ENCODE measurements around the gene EMC7. TPM values are rescaled to one million over a fixed set of nuclear protein-coding genes. Genes with fewer than 3 reads are reported as not detected.

EMC7 gene
- total RNA-seq, 2 experiments from 2014 or later, result 54.3 to 58.4 TPM

DNA sequence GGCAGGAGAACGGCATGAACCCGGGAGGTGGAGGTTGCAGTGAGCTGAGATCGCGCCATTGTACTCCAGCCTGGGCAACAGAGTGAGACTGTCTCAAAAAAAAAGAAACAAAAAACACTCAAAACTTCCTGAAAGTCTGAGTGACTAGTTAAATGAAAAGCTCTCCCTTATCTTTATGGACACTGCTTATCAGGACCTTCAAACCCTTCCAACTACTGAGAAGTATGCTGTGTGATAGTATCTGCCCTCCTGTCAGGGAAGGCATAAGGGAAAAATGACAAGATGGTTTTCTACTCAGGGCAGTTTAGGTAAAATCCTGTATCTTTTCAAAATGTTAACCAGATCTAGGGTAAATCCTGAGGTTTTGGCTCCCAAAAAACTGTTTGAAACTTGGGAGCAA is 21.8 kb downstream of the EMC7 start:
- Mint-ChIP-seq H3K9me3 (ENCODE audit: insufficient read depth) (no peaks in the 10 kb centered on the region), H3K27me3 (ENCODE audit: low read depth) (no peaks in the 10 kb centered on the region), H3K4me3 (no peak overlapping the region), H3K4me1 (ENCODE audit: low read depth) (no peaks in the 10 kb centered on the region), H3K27ac (no peak overlapping the region), H3K36me3 (ENCODE audit: low read depth) (peaks cover 12% of the 10 kb centered on the region)
- POLR2A ChIA-PET, result no interaction called here
- no peak for DNase-seq
- no peak for ATAC-seq
- CTCF ChIA-PET, result no interaction called here

DNA sequence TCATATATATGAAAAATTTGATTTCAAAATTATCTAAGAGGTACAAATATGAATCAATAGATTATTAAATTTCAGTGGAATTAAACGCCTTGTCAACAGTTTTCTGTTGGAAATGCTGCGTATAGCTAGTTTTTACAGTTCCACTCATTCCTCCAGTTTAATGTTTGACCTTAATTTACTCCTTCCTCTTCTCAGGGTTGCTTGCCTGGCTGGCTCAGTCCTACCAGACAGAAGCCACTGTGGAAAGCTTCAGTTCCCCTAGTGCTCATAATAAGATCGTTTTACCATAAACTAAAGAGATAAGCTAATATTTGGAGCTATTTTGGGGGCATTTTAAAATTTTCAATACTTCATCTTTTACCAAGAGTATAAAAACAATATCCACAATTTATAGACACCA is 22.8 kb downstream of the EMC7 start:
- H3K27me3 Mint-ChIP-seq (ENCODE audit: low read depth), result no peaks in the 10 kb centered on the region
- no peak overlapping the region for H3K27ac Mint-ChIP-seq
- ChIA-PET CTCF (interaction anchor here (0.7 kb wide), 2 partner anchors 17 to 21 kb away, joined by 3 read pairs; no protein-coding TSS in a partner anchor), POLR2A (no interaction called here)
- DNase-seq (no peak), ATAC-seq (no peak)
- H3K4me1 Mint-ChIP-seq (ENCODE audit: low read depth), result no peaks in the 10 kb centered on the region
- H3K9me3 Mint-ChIP-seq (ENCODE audit: insufficient read depth), result no peaks in the 10 kb centered on the region
- H3K36me3 Mint-ChIP-seq (ENCODE audit: low read depth), result peaks cover 7% of the 10 kb centered on the region
- H3K4me3 Mint-ChIP-seq, result no peak overlapping the region

DNA sequence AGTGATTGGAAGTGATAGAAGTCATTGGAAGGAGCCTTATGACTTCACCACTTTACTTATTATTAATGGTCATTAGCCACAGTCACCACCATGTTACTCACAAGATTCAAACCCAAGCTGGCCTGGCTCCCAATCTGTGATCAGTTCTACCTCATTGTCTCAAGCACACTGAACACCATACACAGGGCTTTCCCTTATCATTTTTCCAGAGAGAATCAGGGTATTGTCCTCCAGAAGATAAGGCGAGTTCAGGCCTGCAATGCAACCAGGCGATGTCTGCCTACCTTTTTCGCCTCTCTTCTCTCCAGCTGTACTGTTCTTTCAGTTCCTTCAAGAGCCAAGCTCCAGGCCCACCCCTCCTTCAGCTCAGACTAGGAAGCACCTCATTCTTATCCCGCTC is 24.9 kb downstream of the EMC7 start:
- no peak for ATAC-seq
- CTCF ChIA-PET, result no interaction called here
- Mint-ChIP-seq H3K4me3 (no peak overlapping the region), H3K9me3 (ENCODE audit: insufficient read depth) (no peaks in the 10 kb centered on the region), H3K4me1 (ENCODE audit: low read depth) (no peaks in the 10 kb centered on the region), H3K36me3 (ENCODE audit: low read depth) (no peaks in the 10 kb centered on the region), H3K27ac (no peak overlapping the region), H3K27me3 (ENCODE audit: low read depth) (no peaks in the 10 kb centered on the region)
- DNase-seq, result no peak
- POLR2A ChIA-PET, result no interaction called here

DNA sequence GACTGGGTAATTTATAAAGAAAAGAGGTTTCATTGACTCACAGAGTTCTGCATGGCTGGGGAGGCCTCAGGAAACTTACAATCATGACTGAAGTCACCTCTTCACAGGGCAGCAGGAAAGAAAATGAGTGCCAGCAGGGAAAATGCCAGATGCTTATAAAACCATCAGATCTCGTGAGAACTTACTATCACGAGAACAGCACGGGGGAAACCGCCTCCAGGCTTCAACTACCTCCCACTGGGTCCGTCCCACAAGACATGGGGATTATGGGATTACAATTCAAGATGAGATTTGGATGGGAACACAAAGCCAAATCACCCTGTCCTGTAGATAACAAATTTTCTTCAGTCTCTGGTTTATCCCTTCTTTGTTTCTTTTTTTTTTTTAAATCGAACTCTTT is 31.7 kb downstream of the EMC7 start:
- POLR2A ChIA-PET, result no interaction called here

DNA sequence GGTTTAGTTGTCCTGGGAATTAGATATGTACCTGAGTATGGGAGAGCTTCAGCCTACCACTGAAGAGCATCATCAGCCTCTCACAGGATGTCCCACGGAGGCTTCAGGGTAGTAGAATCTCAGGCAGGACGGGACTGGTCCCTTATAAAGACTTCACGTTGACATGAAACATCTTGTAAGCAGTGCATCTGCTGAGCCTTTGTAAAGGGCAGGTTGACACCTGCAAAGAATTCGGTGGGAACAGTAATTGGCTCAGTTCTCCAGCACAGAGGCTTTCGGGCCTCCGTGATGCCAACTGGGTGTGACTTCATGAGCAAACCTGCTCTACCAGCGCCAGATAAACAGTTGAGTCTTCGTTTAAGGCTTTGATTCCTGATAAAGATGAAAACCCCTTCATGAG is 35.7 kb downstream of the EMC7 start:
- Mint-ChIP-seq H3K4me3 (no peak overlapping the region), H3K36me3 (ENCODE audit: low read depth) (no peaks in the 10 kb centered on the region), H3K9me3 (ENCODE audit: insufficient read depth) (no peaks in the 10 kb centered on the region), H3K27ac (no peak overlapping the region), H3K27me3 (ENCODE audit: low read depth) (no peaks in the 10 kb centered on the region), H3K4me1 (ENCODE audit: low read depth) (peaks cover 24% of the 10 kb centered on the region)
- CTCF ChIA-PET, result interaction anchor here (1.0 to 1.5 kb wide), 2 partner anchors 20 to 176 kb away, joined by 4 to 5 read pairs; no protein-coding TSS in a partner anchor
- ATAC-seq, result no peak
- POLR2A ChIA-PET, result no interaction called here
- no peak for DNase-seq

More for the DNA sequence above, 31.7 kb downstream of the EMC7 start:
- H3K27me3 Mint-ChIP-seq (ENCODE audit: low read depth), result no peaks in the 10 kb centered on the region
- no peak for DNase-seq
- CTCF ChIA-PET, result interaction anchor here (2.0 kb wide), 1 partner anchor 8 kb away, joined by 7 read pairs; no protein-coding TSS in a partner anchor
- no peaks in the 10 kb centered on the region for H3K9me3 Mint-ChIP-seq (ENCODE audit: insufficient read depth)
- H3K27ac Mint-ChIP-seq, result no peak overlapping the region
- H3K4me3 Mint-ChIP-seq, result no peak overlapping the region
- no peaks in the 10 kb centered on the region for H3K36me3 Mint-ChIP-seq (ENCODE audit: low read depth)
- ATAC-seq, result no peak
- H3K4me1 Mint-ChIP-seq (ENCODE audit: low read depth), result peaks cover under 1% of the 10 kb centered on the region

DNA sequence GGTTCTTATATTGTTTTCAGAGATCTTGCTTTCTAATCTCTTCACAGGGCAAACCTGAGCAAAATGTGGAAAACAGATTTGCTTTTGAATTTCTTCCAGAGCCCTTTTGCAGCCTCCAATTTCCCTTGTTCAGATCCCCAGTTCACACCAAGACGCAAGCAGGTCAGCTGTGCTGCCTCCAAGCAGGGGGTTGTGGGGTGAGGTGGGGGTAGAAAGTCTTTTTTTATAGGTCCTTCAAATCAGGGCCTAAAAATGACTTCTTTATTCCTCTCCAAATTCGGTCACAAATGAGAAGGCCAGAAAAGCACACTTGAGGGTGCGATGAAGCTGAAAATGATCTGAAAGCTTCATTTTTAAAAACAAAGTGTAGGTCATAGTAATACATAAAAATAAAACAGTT is 36.4 kb downstream of the EMC7 start:
- Mint-ChIP-seq H3K4me1 (ENCODE audit: low read depth) (peaks cover 24% of the 10 kb centered on the region), H3K27ac (no peak overlapping the region), H3K27me3 (ENCODE audit: low read depth) (no peaks in the 10 kb centered on the region), H3K9me3 (ENCODE audit: insufficient read depth) (no peaks in the 10 kb centered on the region), H3K36me3 (ENCODE audit: low read depth) (no peaks in the 10 kb centered on the region), H3K4me3 (no peak overlapping the region)
- ATAC-seq (no peak), DNase-seq (no peak)
- CTCF ChIA-PET, result interaction anchor here (1.2 to 7.1 kb wide), 4 partner anchors 17 to 177 kb away, joined by 3 to 80 read pairs (median 4); partner anchors contain the start of gene KATNBL1
- POLR2A ChIA-PET, result no interaction called here

DNA sequence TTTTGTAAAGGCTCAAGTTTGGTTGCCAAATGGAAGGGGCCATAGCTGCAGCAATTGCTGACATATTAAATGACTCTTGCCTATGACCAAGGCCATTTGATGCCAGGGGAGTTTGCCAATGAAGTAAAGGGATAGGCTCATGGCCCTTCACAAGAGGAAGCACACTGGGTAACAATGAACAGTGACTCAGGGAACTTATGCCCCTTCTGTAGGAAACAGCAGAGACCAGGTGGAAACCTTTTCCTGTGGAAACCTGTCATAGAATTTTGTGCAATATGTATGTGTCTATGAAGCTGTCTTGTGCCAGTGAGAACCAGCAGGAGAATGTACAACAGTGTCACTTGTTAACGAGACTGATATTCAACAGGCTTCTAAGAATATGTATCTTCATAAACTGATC is 37.2 kb downstream of the EMC7 start:
- ChIA-PET CTCF (interaction anchor here (1.2 to 7.1 kb wide), 5 partner anchors 18 to 523 kb away, joined by 3 to 80 read pairs (median 6); partner anchors contain the start of gene KATNBL1), POLR2A (no interaction called here)
- H3K4me1 Mint-ChIP-seq (ENCODE audit: low read depth), result peaks cover 24% of the 10 kb centered on the region
- H3K36me3 Mint-ChIP-seq (ENCODE audit: low read depth), result no peaks in the 10 kb centered on the region
- no peaks in the 10 kb centered on the region for H3K9me3 Mint-ChIP-seq (ENCODE audit: insufficient read depth)
- no peak overlapping the region for H3K4me3 Mint-ChIP-seq
- H3K27me3 Mint-ChIP-seq (ENCODE audit: low read depth), result peaks cover 4% of the 10 kb centered on the region
- ATAC-seq (no peak), DNase-seq (no peak)
- no peak overlapping the region for H3K27ac Mint-ChIP-seq

DNA sequence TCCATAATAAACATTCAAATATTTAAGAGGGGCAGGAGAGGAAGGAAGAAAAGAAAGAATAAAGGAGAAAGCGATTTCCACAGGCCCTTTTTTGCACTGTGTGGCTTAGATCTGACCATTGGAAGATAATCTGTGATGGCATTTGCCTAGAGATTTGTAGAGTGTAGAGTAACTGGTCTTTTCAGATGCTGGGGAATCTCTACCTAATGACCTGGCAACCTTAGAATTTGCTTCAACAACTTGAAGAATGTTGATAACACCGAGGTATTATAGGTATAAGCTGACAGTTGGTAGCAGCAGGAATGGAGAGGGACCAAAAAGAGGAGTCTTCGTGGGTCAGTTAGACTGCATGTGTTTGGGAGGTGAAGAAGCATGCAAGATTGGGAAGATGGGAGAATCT is 41.7 kb downstream of the EMC7 start:
- DNase-seq (no peak), ATAC-seq (no peak)
- CTCF ChIA-PET, result interaction anchor here (1.5 to 7.1 kb wide), 2 partner anchors 12 to 151 kb away, joined by 3 to 80 read pairs; partner anchors contain the start of gene KATNBL1
- Mint-ChIP-seq H3K27me3 (ENCODE audit: low read depth) (peaks cover 6% of the 10 kb centered on the region), H3K36me3 (ENCODE audit: low read depth) (no peaks in the 10 kb centered on the region), H3K9me3 (ENCODE audit: insufficient read depth) (no peaks in the 10 kb centered on the region), H3K27ac (no peak overlapping the region), H3K4me1 (ENCODE audit: low read depth) (peaks cover 23% of the 10 kb centered on the region), H3K4me3 (no peak overlapping the region)
- POLR2A ChIA-PET, result no interaction called here

DNA sequence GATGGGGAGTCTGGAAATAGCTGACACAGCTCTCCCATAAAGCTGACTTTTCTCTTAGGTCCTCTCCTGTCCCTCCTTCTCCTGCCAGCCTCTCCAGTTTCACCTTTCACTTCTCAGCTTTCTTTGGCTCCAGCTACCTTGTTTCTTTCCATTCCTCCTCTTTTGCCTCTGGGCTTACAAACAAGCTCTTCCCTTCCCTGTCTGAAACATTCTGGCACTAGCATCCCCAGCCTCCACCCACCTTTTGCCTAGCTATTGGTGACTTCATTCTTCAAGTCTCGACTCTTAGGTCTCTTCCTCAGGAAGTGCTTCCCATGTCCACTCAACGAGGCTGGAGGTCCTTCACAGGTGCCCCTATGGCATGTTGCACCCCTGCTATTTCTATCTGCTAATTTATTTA is 42.2 kb downstream of the EMC7 start:
- ChIA-PET CTCF (interaction anchor here (1.5 to 7.1 kb wide), 2 partner anchors 12 to 151 kb away, joined by 3 to 80 read pairs; partner anchors contain the start of gene KATNBL1), POLR2A (no interaction called here)
- DNase-seq, result no peak
- H3K36me3 Mint-ChIP-seq (ENCODE audit: low read depth), result no peaks in the 10 kb centered on the region
- peaks cover 6% of the 10 kb centered on the region for H3K27me3 Mint-ChIP-seq (ENCODE audit: low read depth)
- no peaks in the 10 kb centered on the region for H3K9me3 Mint-ChIP-seq (ENCODE audit: insufficient read depth)
- H3K27ac Mint-ChIP-seq, result no peak overlapping the region
- peaks cover 19% of the 10 kb centered on the region for H3K4me1 Mint-ChIP-seq (ENCODE audit: low read depth)
- H3K4me3 Mint-ChIP-seq, result no peak overlapping the region
- no peak for ATAC-seq

DNA sequence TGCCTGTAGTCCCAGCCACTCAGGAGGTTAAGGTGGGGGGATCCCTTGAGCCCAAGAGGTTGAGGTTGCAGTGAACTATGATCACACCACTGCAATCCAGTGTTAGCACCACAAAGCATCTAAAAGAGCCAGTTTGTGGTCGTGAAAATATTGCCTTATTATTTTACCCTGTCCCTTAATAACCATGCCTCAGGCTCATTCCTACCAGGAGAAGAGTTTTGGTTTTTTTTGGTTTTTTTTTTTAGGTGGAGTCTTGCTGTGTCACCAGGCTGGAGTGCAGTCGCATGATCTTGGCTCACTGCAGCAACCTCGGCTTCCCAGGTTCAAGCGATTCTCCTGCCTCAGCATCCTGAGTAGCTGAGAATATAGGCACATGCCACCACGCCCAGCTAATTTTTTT is 44.8 kb downstream of the EMC7 start:
- Mint-ChIP-seq H3K27ac (no peak overlapping the region), H3K27me3 (ENCODE audit: low read depth) (peaks cover 10% of the 10 kb centered on the region), H3K36me3 (ENCODE audit: low read depth) (no peaks in the 10 kb centered on the region), H3K4me1 (ENCODE audit: low read depth) (peaks cover 2% of the 10 kb centered on the region), H3K9me3 (ENCODE audit: insufficient read depth) (peaks cover 9% of the 10 kb centered on the region), H3K4me3 (no peak overlapping the region)
- ChIA-PET CTCF (no interaction called here), POLR2A (no interaction called here)
- ATAC-seq (no peak), DNase-seq (no peak)

DNA sequence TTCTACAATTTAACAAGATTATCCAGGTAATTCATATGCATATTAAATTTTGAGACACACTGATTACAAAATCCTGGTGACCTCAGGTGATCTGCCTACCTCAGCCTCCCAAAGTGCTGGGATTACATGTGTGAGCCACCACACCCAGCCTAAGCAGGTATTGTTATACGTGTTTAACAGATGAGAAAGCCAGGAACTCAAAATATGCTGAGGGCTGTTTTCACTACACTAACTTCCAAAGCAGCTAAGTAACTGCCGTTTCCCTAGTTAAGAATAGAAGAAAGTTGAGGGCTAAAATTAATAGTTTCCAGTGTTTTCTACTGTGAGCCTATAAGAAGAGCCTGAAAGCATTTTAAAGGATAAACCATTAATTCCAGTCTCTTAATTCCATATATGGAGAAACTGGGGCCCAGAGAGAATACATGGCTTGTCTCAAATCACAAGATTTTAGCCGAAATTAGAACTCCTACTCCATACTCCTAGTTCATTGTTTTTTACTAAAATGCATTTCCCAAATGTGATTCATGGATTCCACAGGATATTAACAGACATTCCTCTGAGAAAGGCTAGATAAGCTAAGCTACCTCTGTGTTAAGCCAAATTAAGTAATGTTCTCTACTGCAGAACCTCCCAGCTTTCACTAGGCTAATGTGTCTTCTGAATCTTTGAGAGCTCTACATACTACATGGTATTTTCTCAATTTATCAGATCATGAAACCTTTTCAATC is 45.6 kb downstream of the EMC7 start:
- ChIA-PET POLR2A (no interaction called here), CTCF (interaction anchor here (0.8 kb wide), 1 partner anchor 54 kb away, joined by 3 read pairs; no protein-coding TSS in a partner anchor)
- DNase-seq (no peak), ATAC-seq (no peak)
- Mint-ChIP-seq H3K27ac (no peak overlapping the region), H3K36me3 (ENCODE audit: low read depth) (peaks cover 7% of the 10 kb centered on the region), H3K4me1 (ENCODE audit: low read depth) (no peaks in the 10 kb centered on the region), H3K27me3 (ENCODE audit: low read depth) (peaks cover 13% of the 10 kb centered on the region), H3K4me3 (no peak overlapping the region), H3K9me3 (ENCODE audit: insufficient read depth) (peaks cover 18% of the 10 kb centered on the region)

DNA sequence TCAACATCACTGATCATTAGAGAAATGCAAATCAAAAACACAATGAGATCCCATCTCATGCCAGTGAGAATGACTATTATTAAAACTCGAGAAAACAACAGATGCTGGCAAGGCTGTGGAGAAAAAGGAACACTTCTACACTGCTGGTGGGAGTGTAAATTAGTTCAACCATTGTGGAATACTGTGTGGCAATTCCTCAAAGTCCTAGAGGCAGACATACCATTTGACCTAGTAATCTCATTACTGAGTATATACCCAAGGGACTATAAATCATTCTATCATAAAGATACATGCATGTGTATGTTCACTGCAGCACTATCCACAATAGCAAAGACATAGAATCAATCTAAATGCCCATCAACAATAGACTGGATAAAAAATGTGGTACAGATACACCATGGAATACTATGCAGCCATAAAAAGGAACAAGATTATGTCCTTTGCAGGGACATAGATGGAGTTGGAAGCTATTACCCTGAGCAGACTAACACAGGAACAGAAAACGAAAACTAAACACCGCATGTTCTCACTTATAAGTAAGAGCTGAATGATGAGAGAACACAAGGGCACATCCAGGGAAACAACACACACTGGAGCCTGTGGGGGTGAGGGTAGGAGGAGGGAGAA is 47.5 kb downstream of the EMC7 start:
- H3K36me3 Mint-ChIP-seq (ENCODE audit: low read depth), result peaks cover 18% of the 10 kb centered on the region
- ChIA-PET CTCF (no interaction called here), POLR2A (no interaction called here)
- no peak overlapping the region for H3K4me3 Mint-ChIP-seq
- ATAC-seq (no peak), DNase-seq (no peak)
- H3K27ac Mint-ChIP-seq, result no peak overlapping the region
- peaks cover 11% of the 10 kb centered on the region for H3K27me3 Mint-ChIP-seq (ENCODE audit: low read depth)
- H3K9me3 Mint-ChIP-seq (ENCODE audit: insufficient read depth), result peaks cover 33% of the 10 kb centered on the region
- no peaks in the 10 kb centered on the region for H3K4me1 Mint-ChIP-seq (ENCODE audit: low read depth)
